K562 (cell line): ENCODE measurements around the gene RAD51D. TPM values are rescaled to one million over a fixed set of nuclear protein-coding genes. Genes with fewer than 3 reads are reported as not detected.

ENCODE experiments used
- ADNP ChIP-seq: fragments of 200-800 bp; sonication (Bioruptor generic); IDR thresholded peaks from 2 replicates; pipeline ENCODE4 v1.6.1; 2016; ENCODE audit warnings: missing genetic modification characterization, missing compliant biosample characterization
- DDX20 ChIP-seq: fragments of 450-650 bp; IDR thresholded peaks from 2 replicates; pipeline ENCODE4 v1.6.1; 2016; ENCODE audit warnings: missing genetic modification characterization, low read depth, mild to moderate bottlenecking, missing compliant biosample characterization, moderate library complexity
- ETV1 ChIP-seq: fragments of 450-650 bp; conservative IDR thresholded peaks from 2 replicates; pipeline ENCODE4 v1.6.1; 2016; ENCODE audit warnings: missing genetic modification characterization, control low read depth, low read depth, missing compliant biosample characterization
- FOXK2 ChIP-seq, 2 experiments: fragments of 450-650 bp; IDR thresholded peaks in 1 of 2; conservative IDR thresholded peaks in 1 of 2; 2 replicates each; pipeline ENCODE4 v1.6.1; 2016; ENCODE audit warnings: low read depth in 2 of 2, mild to moderate bottlenecking in 1 of 2
- KHSRP ChIP-seq: fragments of 450-650 bp; IDR thresholded peaks from 2 replicates; pipeline ENCODE4 v1.6.1; 2017
- L3MBTL2 ChIP-seq: fragments of 450-650 bp; IDR thresholded peaks from 2 replicates; pipeline ENCODE4 v1.6.1; 2016; ENCODE audit warnings: mild to moderate bottlenecking, moderate library complexity
- MITF ChIP-seq: IDR thresholded peaks from 2 replicates; pipeline ENCODE4 v1.6.1; 2014; ENCODE audit warnings: antibody characterized with exemption
- MTA2 ChIP-seq: fragments of 450-650 bp; IDR thresholded peaks from 2 replicates; pipeline ENCODE4 v1.6.1; 2016; ENCODE audit warnings: low read depth
- NONO ChIP-seq, 2 experiments: fragments of 200-400 bp in 1 of 2; fragments of 450-650 bp in 1 of 2; formaldehyde crosslinking in 1 of 2; IDR thresholded peaks; 2 replicates each; pipeline ENCODE4 v1.6.1; 2017; ENCODE audit warnings: low read depth in 2 of 2, mild to moderate bottlenecking in 2 of 2, moderate library complexity in 2 of 2, low read length in 1 of 2
- PRDM10 ChIP-seq: fragments of 450-650 bp; IDR thresholded peaks from 2 replicates; pipeline ENCODE4 v1.6.1; 2018; ENCODE audit not compliant: partially characterized antibody
- RBBP5 ChIP-seq: fragments of 200-600 bp; sonication (generic); IDR thresholded peaks from 2 replicates; pipeline ENCODE4 v1.6.1; 2012; ENCODE audit warnings: borderline replicate concordance, mild to moderate bottlenecking, low read length, control low read depth, inconsistent platforms; ENCODE audit not compliant: insufficient read depth, poor library complexity, severe bottlenecking
- RBM14 ChIP-seq: fragments of 200-400 bp; formaldehyde crosslinking; IDR thresholded peaks from 2 replicates; pipeline ENCODE4 v1.6.1; 2018; ENCODE audit warnings: low read depth, mild to moderate bottlenecking, low read length, moderate library complexity, borderline replicate concordance; ENCODE audit not compliant: insufficient read depth
- RBM17 ChIP-seq: fragments of 200-400 bp; formaldehyde crosslinking; IDR thresholded peaks from 2 replicates; pipeline ENCODE4 v1.6.1; 2017; ENCODE audit warnings: low read depth, mild to moderate bottlenecking, low read length, borderline replicate concordance
- RCOR1 ChIP-seq, 2 experiments: IDR thresholded peaks; 2 replicates each; pipeline ENCODE4 v1.6.1; 2012; ENCODE audit warnings: low read depth in 2 of 2, low read length in 2 of 2, borderline replicate concordance in 1 of 2, improper control_type of control experiment in 1 of 2
- SMAD3 ChIP-seq: fragments of 450-650 bp; formaldehyde crosslinking; conservative IDR thresholded peaks from 2 replicates; pipeline ENCODE4 v1.4.0; 2020; ENCODE audit warnings: mild to moderate bottlenecking
- SRF ChIP-seq, 2 experiments: fragments of 250-450, 450-650 bp in 1 of 2; sonication (Bioruptor Pico) in 1 of 2; sonication (generic) in 1 of 2; formaldehyde crosslinking; IDR thresholded peaks; 2 replicates each; pipeline versions ENCODE4 v1.5.0 to v1.5.1; 2020 to 2022; ENCODE audit warnings: mild to moderate bottlenecking in 1 of 2, missing genetic modification reagents in 1 of 2
- ZBTB8A ChIP-seq: fragments of 450-650 bp; IDR thresholded peaks from 2 replicates; pipeline ENCODE4 v1.6.1; 2018; ENCODE audit warnings: mild to moderate bottlenecking, moderate library complexity; ENCODE audit not compliant: partially characterized antibody
- ZC3H11A ChIP-seq: IDR thresholded peaks from 2 replicates; pipeline ENCODE4 v1.6.1; 2012; ENCODE audit warnings: low read depth, low read length, improper control_type of control experiment
- ZNF133 ChIP-seq: fragments of 250-450 bp; sonication (Bioruptor Pico); IDR thresholded peaks from 2 replicates; pipeline ENCODE4 v1.4.0; 2020; ENCODE audit warnings: mild to moderate bottlenecking
- ZNF311 ChIP-seq: fragments of 250-450 bp; sonication (Bioruptor Pico); IDR thresholded peaks from 2 replicates; pipeline ENCODE4 v1.4.0; 2020; ENCODE audit warnings: mild to moderate bottlenecking, moderate library complexity
- ZNF408 ChIP-seq: fragments of 250-450 bp; sonication (Bioruptor Pico); IDR thresholded peaks from 2 replicates; pipeline ENCODE4 v1.4.0; 2020; ENCODE audit warnings: low read depth, mild to moderate bottlenecking, moderate library complexity
- ZNF444 ChIP-seq: fragments of 250-450 bp; sonication (Bioruptor Pico); IDR thresholded peaks from 2 replicates; pipeline ENCODE4 v1.4.0; 2020; ENCODE audit warnings: mild to moderate bottlenecking, moderate library complexity
- ZNF766 ChIP-seq: fragments of 200-800 bp; sonication (Bioruptor generic); conservative IDR thresholded peaks from 2 replicates; pipeline ENCODE4 v1.6.1; 2016; ENCODE audit warnings: missing genetic modification characterization, missing compliant biosample characterization
- polyA plus RNA-seq, 8 experiments: library from polyadenylated mRNA; depleted of rRNA in 4 of 8; stranded (reverse) in 5 of 8; unstranded in 3 of 8; fragments of >200 nt; fragmentation: Nextera tagmentation in 2 of 8; fragmentation: Illumina TruSeq in 1 of 8; extraction: Ambion mirVana in 2 of 8; extraction: Trizol in 1 of 8; gene quantifications; 2 replicates each; pipeline versions ENCODE4 v1.2.1 to v1.2.3, GENCODE V29; 2011 to 2014; ENCODE audit warnings: inconsistent platforms in 1 of 8, missing spikeins in 1 of 8
- total RNA-seq, 7 experiments: library from RNA; depleted of rRNA in 6 of 7; stranded (reverse); fragments of >200 nt in 6 of 7; fragmentation: Illumina TruSeq in 2 of 7; extraction: Trizol in 2 of 7; gene quantifications; 2 replicates each; pipeline versions ENCODE4 v1.2.1 to v1.2.3, GENCODE V29; 2011 to 2021; ENCODE audit warnings: low replicate concordance in 1 of 7

RAD51D gene
- total and polyA plus RNA-seq, 9 of the 15 experiments (the other 6 are each of a cell fraction or from before 2014, with no cell fraction given): 2.2 to 16.9 (median 8.7) TPM

GRCh38 chr17:35051183-35051578 is 68.5 kb downstream of the RAD51D start (continued):
- TF ChIP-seq PRDM10: no peak
- peak; percentile 48; the same call in 1 of the 2 replicates for TF ChIP-seq L3MBTL2
- no peak for TF ChIP-seq SMAD3 (CRISPR knock-in tag)
- TF ChIP-seq RBBP5: no peak
- 0 out of 4 replicates have a peak, but pooled peaks of 1 of the 2 experiments have one; percentile 14 for TF ChIP-seq RCOR1 (IDR thresholded peaks at IDR 0.05; ENCODE audit: borderline replicate concordance in 1 of 2, low read depth in 2 of 2, low read length in 2 of 2)
- TF ChIP-seq ZNF311 (CRISPR knock-in tag): 0 out of 2 replicates have a peak, but pooled peaks have one; percentile 4
- no peak for TF ChIP-seq SRF (CRISPR knock-in tag; IDR thresholded peaks at IDR 0.05)
- TF ChIP-seq ZBTB8A: no peak
- no peak for TF ChIP-seq MITF
- TF ChIP-seq RBM17: no peak
- no peak for TF ChIP-seq ZC3H11A
- 0 out of 2 replicates have a peak, but pooled peaks have one; percentile 25 for TF ChIP-seq DDX20 (tag)
- TF ChIP-seq RBM14: no peak
- TF ChIP-seq ADNP (tag): no peak
- TF ChIP-seq KHSRP: no peak
- peak; percentile 74 to 86 for TF ChIP-seq FOXK2 (conservative IDR thresholded peaks at IDR 0.05 in 1 of 2, IDR thresholded peaks at IDR 0.05 in 1 of 2; ENCODE audit: low read depth in 2 of 2)
- 0 out of 2 replicates have a peak, but pooled peaks have one; percentile 44 for TF ChIP-seq ZNF766 (CRISPR knock-in tag)
- peak; percentile 87 for TF ChIP-seq ETV1 (tag)
- TF ChIP-seq ZNF408: no peak
- no peak for TF ChIP-seq ZNF444
- TF ChIP-seq NONO (IDR thresholded peaks at IDR 0.05; ENCODE audit: low read depth in 2 of 2, low read length in 1 of 2): no peak
- no peak for TF ChIP-seq MTA2
- no peak for TF ChIP-seq ZNF133 (CRISPR knock-in tag)
